Left lobe of liver (tissue), 2 donors: ENCODE data around the gene GTPBP6. TPM values are rescaled to one million over a fixed set of nuclear protein-coding genes. Genes with fewer than 3 reads are reported as not detected.
"Not testable (repeated sequence)": the region's sequence is repeated elsewhere in the genome, so short reads cannot be mapped to it uniquely, and the experiment has no call there.

Source experiments
- ATAC-seq: fragments of 200-7000 bp; cut with Tn5 transposase; one replicate; pipeline ENCODE4 v1.9.1; 2020; ENCODE audit warnings: mild to moderate bottlenecking, moderate library complexity
- DNase-seq: peaks from one replicate; pipeline ENCODE4 v3.0.0-alpha.2; 2020; ENCODE audit warnings: low spot score
- total RNA-seq: library from RNA; stranded (reverse); gene quantifications from one replicate; pipeline ENCODE4 v1.2.1, GENCODE V29; 2021
- donor health status: DM: no; HTN: no; CAD: no; lungs with moderate emphysema.
- donor health status: DM: no; HTN: yes; CAD: no.

GTPBP6 gene
- total RNA-seq, 1 donor from 2014 or later, result 31.7 TPM

- no peak for ATAC-seq
- no peak for DNase-seq
Observed at GRCh38 chrX:352181-352580, 33.6 kb upstream of the GTPBP6 start.

GRCh38 chrX:351736-352135, 33.1 kb upstream of the GTPBP6 start:
- DNase-seq (no peak), ATAC-seq (no peak)

- DNase-seq, ATAC-seq: not testable (repeated sequence)
Observed at GRCh38 chrX:351324-351641, 32.7 kb upstream of the GTPBP6 start.

- DNase-seq (no peak), ATAC-seq (no peak)
Observed at GRCh38 chrX:350534-351323, 32.1 kb upstream of the GTPBP6 start.

GRCh38 chrX:350148-350533, 31.5 kb upstream of the GTPBP6 start:
- ATAC-seq (no peak), DNase-seq (no peak)

- no peak for ATAC-seq
- no peak for DNase-seq
Observed at GRCh38 chrX:349702-350101, 31.1 kb upstream of the GTPBP6 start.

- ATAC-seq (no peak), DNase-seq (no peak)
Observed at GRCh38 chrX:349196-349595, 30.6 kb upstream of the GTPBP6 start.

GRCh38 chrX:348461-349117, 30.0 kb upstream of the GTPBP6 start:
- DNase-seq (no peak), ATAC-seq (peak; percentile 27)

GRCh38 chrX:347351-348117, 28.9 kb upstream of the GTPBP6 start:
- ATAC-seq (no peak), DNase-seq (no peak)

- DNase-seq (no peak), ATAC-seq (no peak)
Observed at GRCh38 chrX:346034-346813, 27.6 kb upstream of the GTPBP6 start.

GRCh38 chrX:345020-345925, 26.7 kb upstream of the GTPBP6 start:
- DNase-seq (no peak), ATAC-seq (no peak)

- ATAC-seq (no peak), DNase-seq (no peak)
Observed at GRCh38 chrX:344371-344901, 25.8 kb upstream of the GTPBP6 start.

GRCh38 chrX:341541-342101, 23.0 kb upstream of the GTPBP6 start:
- DNase-seq, result no peak
- no peak for ATAC-seq

- DNase-seq, result no peak
Observed at GRCh38 chrX:340641-341423, 22.2 kb upstream of the GTPBP6 start.

GRCh38 chrX:340121-340520, 21.5 kb upstream of the GTPBP6 start:
- DNase-seq, result no peak

More at GRCh38 chrX:340641-341423, 22.2 kb upstream of the GTPBP6 start:
- no peak for ATAC-seq

GRCh38 chrX:338836-339400, 20.3 kb upstream of the GTPBP6 start:
- no peak for DNase-seq
- no peak for ATAC-seq

More at GRCh38 chrX:340121-340520, 21.5 kb upstream of the GTPBP6 start:
- no peak for ATAC-seq

- DNase-seq, result no peak
- no peak for ATAC-seq
Observed at GRCh38 chrX:338281-338835, 19.8 kb upstream of the GTPBP6 start.

- ATAC-seq, result no peak
- no peak for DNase-seq
Observed at GRCh38 chrX:337331-337831, 18.8 kb upstream of the GTPBP6 start.
